B cell (primary cell): ENCODE data around the gene SSH3. TPM values are rescaled to one million over a fixed set of nuclear protein-coding genes. Genes with fewer than 3 reads are reported as not detected.
A peak's percentile ranks its signal among the peaks of the same experiment; 100 is the strongest.

Experiments used
- ATAC-seq: fragments of 200-7000 bp; cut with Tn5 transposase; one replicate; pipeline ENCODE4 v1.10.0; 2021; ENCODE audit warnings: low read depth, mild to moderate bottlenecking, moderate number of reproducible peaks, moderate library complexity
- CTCF ChIA-PET: fragments of 350-600 bp; sonication (Branson Sonifier 250); formaldehyde crosslinking; loops from one replicate; lab custom pipeline; 2021; ENCODE audit warnings: antibody characterized with exemption, inconsistent platforms; lab: Charles Lee
- POLR2A ChIA-PET: fragments of 350-600 bp; sonication (Branson Sonifier 250); formaldehyde crosslinking; loops from one replicate; lab custom pipeline; 2021; ENCODE audit warnings: antibody characterized with exemption; lab: Charles Lee
- DNase-seq: peaks from one replicate; pipeline ENCODE4 v3.0.0; 2013
- H2AFZ ChIP-seq: 2 replicates; pipeline ENCODE4 v1.6.1; 2012; ENCODE audit warnings: mild to moderate bottlenecking, low read depth, low read length; ENCODE audit not compliant: insufficient read depth, poor library complexity, severe bottlenecking
- H3K27ac ChIP-seq, 2 donors: 1 replicate in 1 of 2; 2 replicates in 1 of 2; pipeline ENCODE4 v1.5.1; 2012 to 2013; ENCODE audit warnings: low read length in 2 of 2, mild to moderate bottlenecking in 2 of 2, moderate library complexity in 1 of 2
- H3K27me3 ChIP-seq, 4 experiments: fragments of 200-600 bp in 1 of 4; sonication (generic) in 1 of 4; replicated peaks in 1 of 4; 1 replicate in 2 of 4; 2 replicates in 2 of 4; pipeline versions ENCODE4 v1.6.1 to v1.7.0; 2013 to 2016; ENCODE audit warnings: low read length in 3 of 4, mild to moderate bottlenecking in 2 of 4, mixed read lengths in 1 of 4, moderate library complexity in 1 of 4; ENCODE audit not compliant: insufficient read depth in 4 of 4, control insufficient read depth in 3 of 4; ENCODE audit errors: control extremely low read depth in 1 of 4
- H3K36me3 ChIP-seq, 2 experiments: replicated peaks in 1 of 2; 1 replicate in 1 of 2; 2 replicates in 1 of 2; pipeline versions ENCODE4 v1.6.1 to v1.7.1; 2013; ENCODE audit warnings: low read length in 1 of 2; ENCODE audit not compliant: insufficient read depth in 2 of 2, control insufficient read depth in 1 of 2; ENCODE audit errors: control extremely low read depth in 1 of 2, extremely low read depth in 1 of 2
- H3K4me1 ChIP-seq, 2 donors: fragments of 200-600 bp in 1 of 2; sonication (generic) in 1 of 2; 1 replicate in 1 of 2; 2 replicates in 1 of 2; pipeline versions ENCODE4 v1.5.1 to v1.6.1; 2013 to 2017; ENCODE audit warnings: low read length in 2 of 2; ENCODE audit not compliant: control insufficient read depth in 2 of 2, insufficient read depth in 2 of 2
- H3K4me2 ChIP-seq: replicated peaks from 2 replicates; pipeline ENCODE3; 2012; ENCODE audit warnings: mild to moderate bottlenecking, low read depth, low read length; ENCODE audit not compliant: poor library complexity, severe bottlenecking
- H3K4me3 ChIP-seq, 5 experiments: fragments of 200-600 bp in 1 of 5; sonication (generic) in 1 of 5; 1 replicate in 3 of 5; 2 replicates in 2 of 5; pipeline versions ENCODE4 v1.5.1 to v1.7.0; 2011 to 2016; ENCODE audit warnings: low read length in 4 of 5, mild to moderate bottlenecking in 4 of 5, low read depth in 2 of 5, control low read depth in 1 of 5, moderate library complexity in 1 of 5; ENCODE audit not compliant: insufficient read depth in 1 of 5; ENCODE audit errors: control extremely low read depth in 1 of 5, extremely low read depth in 1 of 5
- H3K79me2 ChIP-seq: fragments of 200-600 bp; sonication (generic); one replicate; pipeline ENCODE4 v1.6.0; 2016; ENCODE audit warnings: low read length; ENCODE audit not compliant: control insufficient read depth, insufficient read depth
- H3K9ac ChIP-seq: fragments of 200-600 bp; sonication (generic); 2 replicates; pipeline ENCODE4 v1.6.1; 2017; ENCODE audit warnings: mild to moderate bottlenecking, low read length, moderate library complexity
- H3K9me3 ChIP-seq, 3 donors: one replicate each; pipeline versions ENCODE4 v1.6.1 to v1.7.1; 2013; ENCODE audit warnings: low read length in 2 of 3; ENCODE audit not compliant: control insufficient read depth in 2 of 3, insufficient read depth in 1 of 3; ENCODE audit errors: control extremely low read depth in 1 of 3
- H4K20me1 ChIP-seq: 2 replicates; pipeline ENCODE4 v1.6.0; 2012; ENCODE audit warnings: mild to moderate bottlenecking, low read length; ENCODE audit not compliant: insufficient read depth, control insufficient read depth, poor library complexity, severe bottlenecking
- H3K27ac Mint-ChIP-seq: one replicate; pipeline ENCODE4 v1.8.0; 2021; ENCODE audit warnings: mixed read lengths
- H3K27me3 Mint-ChIP-seq: one replicate; pipeline ENCODE4 v1.8.0; 2021; ENCODE audit warnings: mixed read lengths
- H3K4me1 Mint-ChIP-seq: one replicate; pipeline ENCODE4 v1.8.0; 2021; ENCODE audit warnings: mixed read lengths
- H3K4me3 Mint-ChIP-seq: one replicate; pipeline ENCODE4 v1.8.0; 2021; ENCODE audit warnings: mixed read lengths
- H3K9me3 Mint-ChIP-seq: one replicate; pipeline ENCODE4 v1.8.0; 2022; ENCODE audit warnings: mixed read lengths; ENCODE audit not compliant: insufficient read depth
- EZH2 ChIP-seq: IDR thresholded peaks from 2 replicates; pipeline ENCODE4 v1.6.1; 2012; ENCODE audit warnings: borderline replicate concordance, low read depth, mild to moderate bottlenecking, moderate library complexity, low read length; ENCODE audit not compliant: insufficient read depth, poor library complexity, severe bottlenecking
- WGBS: methylation state at CpG from one replicate; pipeline ENCODE4 v1.1.5; 2013; ENCODE audit warnings: missing lambda C conversion rate; ENCODE audit not compliant: insufficient coverage; 5-methylcytosine and 5-hydroxymethylcytosine counted together
- intact Hi-C: fragments of 100-400 bp; cut with micrococcal nuclease; formaldehyde crosslinking; loops from one replicate; pipeline ENCODE4 v1.10.0; 2022
- polyA plus RNA-seq: library from polyadenylated mRNA; depleted of rRNA; stranded (reverse); fragments of >200 nt; gene quantifications from 2 replicates; pipeline ENCODE4 v1.2.3, GENCODE V29; 2012
- total RNA-seq, 2 donors: library from RNA; stranded (reverse); fragments of 120-200 nt in 1 of 2; gene quantifications; 1 replicate in 1 of 2; 2 replicates in 1 of 2; pipeline versions ENCODE4 v1.2.3 to v1.2.4, GENCODE V29; 2013 to 2022
- TF ChIP-seq, protein P1 (sequence below): fragments of 200-600 bp; IDR thresholded peaks from one replicate; pipeline ENCODE4 v1.8.0; 2022; ENCODE audit warnings: antibody characterized with exemption, mild to moderate bottlenecking

Gene SSH3
- total and polyA plus RNA-seq, 2 donors (not counting 1 experiment from before 2014, with no cell fraction given): 4.0 to 7.2 TPM

GRCh38 chr11:67314218-67314617 is 10.9 kb downstream of the SSH3 start:
- no peak for ATAC-seq
- H3K9me3 Mint-ChIP-seq: no peaks in the 10 kb centered on the region
- H3K4me3 Mint-ChIP-seq: peak overlapping the region; percentile 7
- peaks cover 23% of the 10 kb centered on the region for H3K4me1 Mint-ChIP-seq
- Histone ChIP-seq H3K27ac (no peak overlapping the region), H3K4me2 (no peak overlapping the region), H4K20me1 (no peaks in the 10 kb centered on the region), H3K79me2 (peaks cover 16% of the 10 kb centered on the region), H3K4me1 (peaks cover 23 to 35% of the 10 kb centered on the region in 2 donors), H3K36me3 (no peaks in the 10 kb centered on the region), H3K27me3 (no peaks in the 10 kb centered on the region), H3K9me3 (no peaks in the 10 kb centered on the region), H3K9ac (no peak overlapping the region), H3K4me3 (no peak overlapping the region), H2AFZ (no peak overlapping the region)
- TF ChIP-seq, protein P1, sequence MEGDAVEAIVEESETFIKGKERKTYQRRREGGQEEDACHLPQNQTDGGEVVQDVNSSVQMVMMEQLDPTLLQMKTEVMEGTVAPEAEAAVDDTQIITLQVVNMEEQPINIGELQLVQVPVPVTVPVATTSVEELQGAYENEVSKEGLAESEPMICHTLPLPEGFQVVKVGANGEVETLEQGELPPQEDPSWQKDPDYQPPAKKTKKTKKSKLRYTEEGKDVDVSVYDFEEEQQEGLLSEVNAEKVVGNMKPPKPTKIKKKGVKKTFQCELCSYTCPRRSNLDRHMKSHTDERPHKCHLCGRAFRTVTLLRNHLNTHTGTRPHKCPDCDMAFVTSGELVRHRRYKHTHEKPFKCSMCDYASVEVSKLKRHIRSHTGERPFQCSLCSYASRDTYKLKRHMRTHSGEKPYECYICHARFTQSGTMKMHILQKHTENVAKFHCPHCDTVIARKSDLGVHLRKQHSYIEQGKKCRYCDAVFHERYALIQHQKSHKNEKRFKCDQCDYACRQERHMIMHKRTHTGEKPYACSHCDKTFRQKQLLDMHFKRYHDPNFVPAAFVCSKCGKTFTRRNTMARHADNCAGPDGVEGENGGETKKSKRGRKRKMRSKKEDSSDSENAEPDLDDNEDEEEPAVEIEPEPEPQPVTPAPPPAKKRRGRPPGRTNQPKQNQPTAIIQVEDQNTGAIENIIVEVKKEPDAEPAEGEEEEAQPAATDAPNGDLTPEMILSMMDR: no peak
- TF ChIP-seq EZH2: no peak
- POLR2A ChIA-PET: interaction anchor here (0.6 to 1.2 kb wide), 2 partner anchors 11 to 40 kb away, joined by 3 read pairs; no protein-coding TSS in a partner anchor
- peak overlapping the region; percentile 37 for H3K27ac Mint-ChIP-seq
- intact Hi-C loops: no loop called here
- no peaks in the 10 kb centered on the region for H3K27me3 Mint-ChIP-seq
- 86% methylated on average over 1 of the region's 2 CpGs for WGBS
- CTCF ChIA-PET: interaction anchor here (0.9 to 10.5 kb wide), 4 partner anchors 25 to 56 kb away, joined by 3 to 229 read pairs (median 6); partner anchors contain the start of genes ANKRD13D and GRK2
- DNase-seq: no peak

- no peak for ATAC-seq
- H3K4me1 Mint-ChIP-seq: peaks cover 23% of the 10 kb centered on the region
Observed at GRCh38 chr11:67315325-67315909, 12.1 kb downstream of the SSH3 start.

More at GRCh38 chr11:67315325-67315909, 12.1 kb downstream of the SSH3 start:
- POLR2A ChIA-PET: interaction anchor here (0.8 kb wide), 1 partner anchor 23 kb away, joined by 3 read pairs; no protein-coding TSS in a partner anchor
- Histone ChIP-seq H3K9me3 (no peaks in the 10 kb centered on the region), H3K79me2 (peaks cover 27% of the 10 kb centered on the region), H3K4me2 (no peak overlapping the region), H3K9ac (no peak overlapping the region), H2AFZ (no peak overlapping the region), H4K20me1 (no peaks in the 10 kb centered on the region), H3K27ac (no peak overlapping the region), H3K4me3 (no peak overlapping the region), H3K27me3 (no peaks in the 10 kb centered on the region), H3K4me1 (peaks cover 23 to 35% of the 10 kb centered on the region in 2 donors), H3K36me3 (no peaks in the 10 kb centered on the region)
- no peaks in the 10 kb centered on the region for H3K9me3 Mint-ChIP-seq
- intact Hi-C loops: no loop called here
- peak overlapping the region; percentile 53 for H3K4me3 Mint-ChIP-seq
- H3K27ac Mint-ChIP-seq: peak overlapping the region; percentile 61
- no peak for DNase-seq
- CTCF ChIA-PET: interaction anchor here (0.6 to 10.5 kb wide), 8 partner anchors 26 to 235 kb away, joined by 3 to 229 read pairs (median 6); partner anchors contain the start of genes ANKRD13D and GRK2
- H3K27me3 Mint-ChIP-seq: no peaks in the 10 kb centered on the region
- 100% methylated on average over 2 of the region's 9 CpGs for WGBS
- TF ChIP-seq, protein P1: no peak
- no peak for TF ChIP-seq EZH2
